Activated naive CD4-positive, alpha-beta T cell treated with anti-CD3 and anti-CD28 coated beads, Interleukin-2, amount 50 U/mL, for 72 hours (primary cell): ENCODE measurements around the gene KANK3. TPM values are rescaled to one million over a fixed set of nuclear protein-coding genes. Genes with fewer than 3 reads are reported as not detected.
"Not testable (repeated sequence)": the region's sequence is repeated elsewhere in the genome, so short reads cannot be mapped to it uniquely, and the experiment has no call there.

Experiments used
- ATAC-seq, 2 donors: fragments of 150-1000 bp; cut with Tn5 transposase; 2 replicates each; pipeline ENCODE4 v1.10.0; 2021; ENCODE audit warnings: mild to moderate bottlenecking in 2 of 2, moderate library complexity in 2 of 2
- DNase-seq, 2 donors: peaks; one replicate each; pipeline ENCODE4 v3.0.0; 2021 to 2022; ENCODE audit warnings: low spot score in 2 of 2
- H3K27ac Mint-ChIP-seq, 2 donors: one replicate each; pipeline ENCODE4 v1.8.0; 2022; ENCODE audit warnings: mild to moderate bottlenecking in 2 of 2, mixed read lengths in 2 of 2
- H3K36me3 Mint-ChIP-seq, 2 donors: one replicate each; pipeline ENCODE4 v1.8.0; 2022; ENCODE audit warnings: mixed read lengths in 2 of 2
- H3K9me3 Mint-ChIP-seq, 2 donors: one replicate each; pipeline ENCODE4 v1.8.0; 2022; ENCODE audit warnings: mixed read lengths in 2 of 2
- total RNA-seq, 2 donors: library from RNA; stranded (reverse); gene quantifications; one replicate each; pipeline ENCODE4 v1.2.3, GENCODE V29; 2022

Gene KANK3
- total RNA-seq, 2 donors from 2014 or later: 1.5 to 1.7 TPM

GRCh38 chr19:8376373-8376974 lies 33.4 kb upstream of the KANK3 start:
- ATAC-seq, H3K9me3 Mint-ChIP-seq, DNase-seq, H3K36me3 Mint-ChIP-seq: not testable (repeated sequence)
- peak overlapping the region in 1 of 2 donors; percentile 15 for H3K27ac Mint-ChIP-seq

DNA sequence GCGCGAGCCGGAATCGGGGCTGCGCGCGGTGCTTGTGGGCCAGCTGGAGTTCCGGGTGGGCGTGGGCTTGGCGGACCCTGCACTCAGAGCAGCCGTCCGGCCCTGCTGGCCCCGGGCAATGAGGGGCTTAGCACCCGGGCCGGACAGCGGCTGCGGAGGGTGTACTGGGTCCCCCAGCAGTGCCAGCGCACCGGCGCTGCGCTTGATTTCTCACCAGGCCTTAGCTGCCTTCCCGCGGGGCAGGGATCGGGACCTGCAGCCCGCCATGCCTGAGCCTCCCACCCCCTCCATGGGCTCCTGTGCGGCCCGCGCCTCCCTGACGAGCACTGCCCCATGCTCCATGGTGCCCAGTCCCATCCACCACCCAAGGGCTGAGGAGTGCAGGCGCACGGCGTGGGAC lies 32.7 kb upstream of the KANK3 start:
- H3K9me3 Mint-ChIP-seq, ATAC-seq, H3K36me3 Mint-ChIP-seq, DNase-seq, H3K27ac Mint-ChIP-seq: not testable (repeated sequence)

DNA sequence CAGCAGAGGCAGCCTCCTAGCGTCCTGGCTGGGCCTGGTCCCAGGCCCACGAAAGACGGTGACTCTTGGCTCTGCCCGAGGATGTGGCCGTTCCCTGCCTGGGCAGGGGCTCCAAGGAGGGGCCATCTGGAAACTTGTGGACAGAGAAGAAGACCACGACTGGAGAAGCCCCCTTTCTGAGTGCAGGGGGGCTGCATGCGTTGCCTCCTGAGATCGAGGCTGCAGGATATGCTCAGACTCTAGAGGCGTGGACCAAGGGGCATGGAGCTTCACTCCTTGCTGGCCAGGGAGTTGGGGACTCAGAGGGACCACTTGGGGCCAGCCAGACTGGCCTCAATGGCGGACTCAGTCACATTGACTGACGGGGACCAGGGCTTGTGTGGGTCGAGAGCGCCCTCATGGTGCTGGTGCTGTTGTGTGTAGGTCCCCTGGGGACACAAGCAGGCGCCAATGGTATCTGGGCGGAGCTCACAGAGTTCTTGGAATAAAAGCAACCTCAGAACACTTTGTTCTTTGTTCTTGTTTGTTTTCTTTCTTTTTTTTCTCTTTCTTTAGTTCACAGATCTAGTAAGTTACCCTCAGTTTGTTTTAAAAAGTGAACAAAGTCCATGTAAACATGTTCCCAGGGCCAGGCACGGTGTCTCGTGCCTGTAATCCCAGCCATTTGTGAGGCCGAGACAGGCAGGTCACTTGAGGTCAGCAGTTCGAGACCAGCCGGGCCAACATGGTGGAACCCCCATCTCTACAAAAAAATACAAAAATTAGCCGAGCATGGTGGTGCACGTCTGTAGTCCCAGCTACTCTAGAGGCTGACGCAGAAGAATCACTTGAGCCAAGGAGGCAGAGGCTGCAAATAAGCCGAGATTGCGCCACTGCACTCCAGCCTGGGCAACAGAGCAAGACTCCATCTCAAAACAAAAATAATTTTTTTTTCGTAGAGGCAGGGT lies 31.1 kb upstream of the KANK3 start:
- H3K27ac Mint-ChIP-seq: no peak overlapping the region
- ATAC-seq (no peak), DNase-seq (no peak)
- H3K36me3 Mint-ChIP-seq: peaks cover 0 to 2% of the 10 kb centered on the region in 2 donors
- no peaks in the 10 kb centered on the region for H3K9me3 Mint-ChIP-seq

GRCh38 chr19:8371011-8371804 lies 28.1 kb upstream of the KANK3 start:
- no peak for DNase-seq
- ATAC-seq: no peak
- no peaks in the 10 kb centered on the region for H3K9me3 Mint-ChIP-seq
- H3K27ac Mint-ChIP-seq: peak overlapping the region in 1 of 2 donors; percentile 29
- H3K36me3 Mint-ChIP-seq: no peaks in the 10 kb centered on the region

DNA sequence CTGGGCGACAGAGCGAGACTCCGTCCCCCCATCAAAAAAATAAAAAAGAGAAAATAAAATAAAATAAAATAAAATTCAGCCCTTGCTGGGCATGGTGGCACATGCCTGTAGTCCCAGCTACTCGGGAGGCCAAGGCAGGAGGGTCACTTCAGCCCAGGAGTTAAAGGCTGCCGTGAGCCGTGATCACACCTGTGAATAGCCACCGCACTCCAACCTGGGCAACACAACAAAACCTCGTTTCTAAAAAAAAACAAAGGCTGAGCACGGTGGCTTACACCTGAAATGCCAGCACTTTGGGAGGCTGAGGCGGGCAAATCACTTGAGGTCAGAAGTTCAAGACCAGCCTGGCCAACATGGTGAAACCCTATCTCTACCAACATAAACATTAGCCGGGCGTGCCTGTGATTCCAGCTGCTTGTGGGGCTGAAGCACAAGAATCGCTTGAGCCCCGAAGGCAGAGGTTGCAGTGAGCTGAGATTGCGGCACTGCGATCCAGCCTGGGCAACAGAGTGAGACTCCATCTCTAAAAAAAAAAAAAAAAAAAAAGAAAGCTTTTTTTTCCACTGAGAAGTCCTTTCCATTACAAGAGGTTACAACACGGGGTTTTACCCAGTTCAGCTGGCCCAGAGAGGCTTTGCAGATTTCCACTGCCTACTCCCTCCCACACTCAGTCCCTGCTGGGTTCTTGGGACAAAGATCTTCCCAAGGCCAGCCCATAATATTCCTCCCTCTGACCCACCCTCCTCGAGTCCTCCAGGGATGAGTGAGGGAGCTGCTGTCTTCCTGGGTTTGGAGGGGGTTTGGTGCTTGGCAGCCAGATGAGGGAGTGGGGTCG lies 27.3 kb upstream of the KANK3 start:
- ATAC-seq: no peak

GRCh38 chr19:8367327-8368001 lies 24.4 kb upstream of the KANK3 start:
- no peak overlapping the region for H3K27ac Mint-ChIP-seq
- no peaks in the 10 kb centered on the region for H3K36me3 Mint-ChIP-seq
- ATAC-seq (no peak), DNase-seq (no peak)
- no peaks in the 10 kb centered on the region for H3K9me3 Mint-ChIP-seq

More for the DNA sequence above, 27.3 kb upstream of the KANK3 start:
- DNase-seq: no peak
- Mint-ChIP-seq H3K36me3 (no peaks in the 10 kb centered on the region), H3K27ac (peak overlapping the region in 1 of 2 donors; percentile 29), H3K9me3 (no peaks in the 10 kb centered on the region)

GRCh38 chr19:8366961-8367326 lies 23.9 kb upstream of the KANK3 start:
- no peak for ATAC-seq
- Mint-ChIP-seq H3K36me3 (no peaks in the 10 kb centered on the region), H3K27ac (no peak overlapping the region), H3K9me3 (no peaks in the 10 kb centered on the region)
- DNase-seq: no peak

- Mint-ChIP-seq H3K27ac (no peak overlapping the region), H3K9me3 (no peaks in the 10 kb centered on the region), H3K36me3 (no peaks in the 10 kb centered on the region)
- no peak for DNase-seq
- no peak for ATAC-seq
Measured at GRCh38 chr19:8366121-8366581, 23.1 kb upstream of the KANK3 start.

DNA sequence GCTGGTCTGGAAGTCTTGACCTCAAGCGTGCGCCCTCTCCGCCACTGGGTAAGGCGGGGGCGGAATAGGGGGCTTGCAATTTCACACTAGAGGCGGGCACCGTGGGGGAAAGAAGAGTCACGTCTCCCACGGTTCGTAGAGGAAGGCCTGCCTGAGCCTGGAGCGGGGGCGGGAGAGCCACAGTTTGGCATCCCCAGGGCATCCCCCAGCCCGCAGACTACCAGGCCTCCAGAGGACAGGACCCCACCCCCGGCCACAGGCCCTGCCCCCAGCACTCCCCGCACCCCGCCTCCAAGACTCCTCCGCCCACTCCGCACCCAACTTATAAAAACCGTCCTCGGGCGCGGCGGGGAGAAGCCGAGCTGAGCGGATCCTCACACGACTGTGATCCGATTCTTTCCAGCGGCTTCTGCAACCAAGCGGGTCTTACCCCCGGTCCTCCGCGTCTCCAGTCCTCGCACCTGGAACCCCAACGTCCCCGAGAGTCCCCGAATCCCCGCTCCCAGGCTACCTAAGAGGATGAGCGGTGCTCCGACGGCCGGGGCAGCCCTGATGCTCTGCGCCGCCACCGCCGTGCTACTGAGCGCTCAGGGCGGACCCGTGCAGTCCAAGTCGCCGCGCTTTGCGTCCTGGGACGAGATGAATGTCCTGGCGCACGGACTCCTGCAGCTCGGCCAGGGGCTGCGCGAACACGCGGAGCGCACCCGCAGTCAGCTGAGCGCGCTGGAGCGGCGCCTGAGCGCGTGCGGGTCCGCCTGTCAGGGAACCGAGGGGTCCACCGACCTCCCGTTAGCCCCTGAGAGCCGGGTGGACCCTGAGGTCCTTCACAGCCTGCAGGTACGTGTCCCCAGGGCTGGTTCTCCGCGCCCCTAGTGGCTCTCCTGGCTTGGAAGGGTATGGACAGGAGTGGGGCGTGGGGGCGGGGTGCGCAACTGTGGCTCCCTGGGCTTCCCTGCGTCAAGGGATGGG lies 21.0 kb upstream of the KANK3 start, which contains the start of gene ANGPTL4:
Gene ANGPTL4, plus strand, starts transcription at position 353 of the 969 bp plus-strand sequence. Its CDS starts 167 bp downstream, at position 520.
- peak in 1 of 2 donors; percentile 80 for DNase-seq
- peak; percentile 62 to 92 for ATAC-seq
- Mint-ChIP-seq H3K9me3 (no peaks in the 10 kb centered on the region), H3K36me3 (no peaks in the 10 kb centered on the region), H3K27ac (no peak within 1 kb of the TSS)

- Mint-ChIP-seq H3K36me3 (no peaks in the 10 kb centered on the region), H3K9me3 (no peaks in the 10 kb centered on the region), H3K27ac (no peak overlapping the region)
- ATAC-seq (peak; percentile 37 to 76), DNase-seq (no peak)
Measured at GRCh38 chr19:8361921-8362793, 19.1 kb upstream of the KANK3 start.

DNA sequence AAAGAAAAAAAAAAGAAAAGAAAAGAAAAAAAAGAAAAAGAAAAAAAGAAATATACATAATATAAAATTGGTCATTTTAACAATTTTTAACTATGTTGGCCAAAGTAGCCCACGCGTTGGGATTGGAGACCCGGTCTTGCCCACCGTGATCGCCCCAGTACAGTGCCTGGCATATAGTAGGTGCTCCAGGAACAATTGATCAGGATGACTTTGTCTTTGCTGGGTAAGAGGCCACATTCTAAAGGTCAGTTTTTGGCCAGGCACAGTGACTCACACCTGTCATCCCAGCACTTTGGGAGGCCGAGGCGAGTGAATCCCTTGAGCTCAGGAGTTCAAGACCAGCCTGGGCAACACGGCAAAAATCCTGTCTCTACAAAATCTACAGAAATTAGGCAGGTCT lies 17.1 kb upstream of the KANK3 start:
- Mint-ChIP-seq H3K9me3 (no peaks in the 10 kb centered on the region), H3K27ac (no peak overlapping the region), H3K36me3 (no peaks in the 10 kb centered on the region)
- no peak for ATAC-seq
- no peak for DNase-seq

GRCh38 chr19:8358948-8359347 lies 15.9 kb upstream of the KANK3 start:
- no peaks in the 10 kb centered on the region for H3K9me3 Mint-ChIP-seq
- H3K36me3 Mint-ChIP-seq: no peaks in the 10 kb centered on the region
- H3K27ac Mint-ChIP-seq: peak overlapping the region in 1 of 2 donors; percentile 46
- DNase-seq (no peak), ATAC-seq (no peak)

GRCh38 chr19:8357007-8357521 lies 14.0 kb upstream of the KANK3 start:
- H3K36me3 Mint-ChIP-seq: no peaks in the 10 kb centered on the region
- no peak for DNase-seq
- no peak overlapping the region for H3K27ac Mint-ChIP-seq
- no peak for ATAC-seq
- no peaks in the 10 kb centered on the region for H3K9me3 Mint-ChIP-seq
